Kidney epithelial cell (primary cell): Measurements from ENCODE around the gene GAPDH. TPM values are rescaled to one million over a fixed set of nuclear protein-coding genes. Genes with fewer than 3 reads are reported as not detected.
"Not testable (repeated sequence)": the region's sequence is repeated elsewhere in the genome, so short reads cannot be mapped to it uniquely, and the experiment has no call there.

ENCODE experiments used
- DNase-seq: peaks from one replicate; pipeline ENCODE4 v3.0.0-alpha.2; 2010; ENCODE audit warnings: low read depth
- H3K27me3 ChIP-seq: 2 replicates; pipeline ENCODE4 v1.6.0; 2011; ENCODE audit warnings: low read length; ENCODE audit not compliant: control insufficient read depth, insufficient read depth
- H3K36me3 ChIP-seq: 2 replicates; pipeline ENCODE4 v1.5.1; 2011; ENCODE audit warnings: low read length; ENCODE audit not compliant: control insufficient read depth, insufficient read depth
- H3K4me3 ChIP-seq: 2 replicates; pipeline ENCODE4 v1.5.1; 2011; ENCODE audit warnings: low read depth, mild to moderate bottlenecking, control low read depth, low read length
- CTCF ChIP-seq: IDR thresholded peaks from 2 replicates; pipeline ENCODE4 v1.5.1; 2011; ENCODE audit warnings: mild to moderate bottlenecking, moderate library complexity, low read length, control low read depth, inconsistent platforms; ENCODE audit not compliant: insufficient read depth, poor library complexity, severe bottlenecking
- total RNA-seq: library from RNA; depleted of rRNA; stranded (reverse); fragments of >200 nt; gene quantifications from 2 replicates; pipeline ENCODE4 v1.2.3, GENCODE V29; 2015

Gene GAPDH
- total RNA-seq, 1 donor from 2014 or later, result 3,951 TPM

- Histone ChIP-seq H3K27me3 (no peaks in the 10 kb centered on the region), H3K36me3 (no peaks in the 10 kb centered on the region), H3K4me3 (peak overlapping the region; percentile 77)
- no peak for DNase-seq
- TF ChIP-seq CTCF, result peak; percentile 80
Observed at GRCh38 chr12:6554168-6555017, 20.1 kb downstream of the GAPDH start.

- H3K4me3 ChIP-seq, result peak overlapping the region; percentile 77
- H3K36me3 ChIP-seq, result no peaks in the 10 kb centered on the region
- H3K27me3 ChIP-seq, result no peaks in the 10 kb centered on the region
- no peak for TF ChIP-seq CTCF
- DNase-seq, result no peak
Observed at GRCh38 chr12:6555018-6555691, 20.8 kb downstream of the GAPDH start.

GRCh38 chr12:6556496-6556817, 22.1 kb downstream of the GAPDH start:
- not testable (repeated sequence) for H3K27me3 ChIP-seq, H3K4me3 ChIP-seq, DNase-seq, H3K36me3 ChIP-seq

- H3K4me3 ChIP-seq, result no peak overlapping the region
- no peaks in the 10 kb centered on the region for H3K27me3 ChIP-seq
- H3K36me3 ChIP-seq, result peaks cover 4% of the 10 kb centered on the region
- no peak for TF ChIP-seq CTCF
- DNase-seq, result no peak
Observed at GRCh38 chr12:6556857-6557256, 22.5 kb downstream of the GAPDH start.

DNA sequence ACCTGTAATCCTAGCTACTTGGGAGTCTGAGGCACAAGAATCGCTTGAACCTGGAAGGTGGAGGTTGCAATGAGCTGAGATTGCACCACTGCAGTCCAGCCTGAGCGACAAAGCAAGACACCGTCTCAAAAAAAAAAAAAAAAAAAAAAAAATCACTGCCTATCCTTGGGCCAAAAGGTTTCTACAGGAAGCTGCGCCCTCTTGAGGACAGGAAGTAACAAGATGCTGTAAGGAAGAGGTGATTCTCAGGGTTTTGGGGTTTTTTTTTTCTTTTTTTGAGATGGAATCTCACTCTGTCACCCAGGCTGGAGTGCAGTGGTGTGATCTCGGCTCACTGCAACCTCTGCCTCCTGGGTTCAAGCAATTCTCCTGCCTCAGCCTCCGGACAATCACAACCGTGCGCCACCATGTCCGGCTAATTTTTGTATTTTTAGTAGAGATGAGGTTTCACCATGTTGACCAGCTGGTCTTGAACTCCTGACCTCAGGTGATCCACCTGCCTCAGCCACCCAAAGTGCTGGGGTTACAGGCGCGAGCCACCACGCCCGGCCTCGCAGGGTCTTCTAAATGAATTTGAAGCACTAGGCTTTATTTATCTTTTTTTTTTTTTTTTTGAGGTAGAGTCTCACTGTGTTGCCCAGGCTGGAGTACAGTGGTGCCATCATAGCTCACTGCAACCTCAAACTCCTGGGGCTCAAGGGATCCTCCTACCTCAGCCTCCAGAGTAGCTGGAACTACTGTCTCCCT, 23.9 kb downstream of the GAPDH start:
- not testable (repeated sequence) for H3K27me3 ChIP-seq, H3K36me3 ChIP-seq, H3K4me3 ChIP-seq, DNase-seq
- peak; percentile 53 for TF ChIP-seq CTCF

DNA sequence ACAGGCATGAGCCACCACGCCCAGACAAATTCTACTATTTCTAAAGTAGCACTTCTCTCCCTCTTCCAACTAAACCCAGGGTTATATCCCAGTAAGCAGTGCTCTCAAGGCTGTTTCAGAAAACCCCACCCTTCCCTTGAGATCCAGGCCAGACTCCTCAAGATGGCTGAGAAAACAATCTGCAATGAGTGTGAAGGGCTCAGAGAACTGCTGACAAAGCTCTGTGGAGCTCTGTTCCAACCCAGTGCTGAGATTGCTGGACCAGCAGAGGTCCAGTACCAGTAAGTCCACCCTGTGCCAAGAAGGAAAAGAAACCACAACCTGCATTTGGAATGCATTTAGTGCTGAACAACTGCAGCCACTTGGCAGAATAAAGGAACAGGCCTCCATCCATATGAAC, 25.2 kb downstream of the GAPDH start:
- peaks cover 10% of the 10 kb centered on the region for H3K36me3 ChIP-seq
- no peak for TF ChIP-seq CTCF
- no peaks in the 10 kb centered on the region for H3K27me3 ChIP-seq
- H3K4me3 ChIP-seq, result no peak overlapping the region
- DNase-seq, result no peak
